GM18505 (cell line): Measurements from ENCODE around the gene MTHFS.
A peak's percentile ranks its signal among the peaks of the same experiment; 100 is the strongest.
"Not testable (repeated sequence)": the region's sequence is repeated elsewhere in the genome, so short reads cannot be mapped to it uniquely, and the experiment has no call there.

Experiments
- ATAC-seq: cut with Tn5 transposase; IDR thresholded peaks from one replicate; pipeline ENCODE4 v1.9.1; 2021; ENCODE audit not compliant: unreplicated experiment
- POLR2A ChIP-seq: IDR thresholded peaks from 4 replicates; pipeline ENCODE4 v1.6.1; 2011; ENCODE audit warnings: borderline replicate concordance; ENCODE audit not compliant: insufficient read depth, insufficient read length; ENCODE audit errors: extremely low read depth

The MTHFS gene

GRCh38 chr15:79896634-79897379 lies at the start of gene MTHFS:
Gene MTHFS, minus strand, starts transcription at chr15:79897014. Its CDS starts 26 bp downstream, at chr15:79896988.
- peak; percentile 92 for TF ChIP-seq POLR2A
- ATAC-seq: peak; percentile 68

DNA sequence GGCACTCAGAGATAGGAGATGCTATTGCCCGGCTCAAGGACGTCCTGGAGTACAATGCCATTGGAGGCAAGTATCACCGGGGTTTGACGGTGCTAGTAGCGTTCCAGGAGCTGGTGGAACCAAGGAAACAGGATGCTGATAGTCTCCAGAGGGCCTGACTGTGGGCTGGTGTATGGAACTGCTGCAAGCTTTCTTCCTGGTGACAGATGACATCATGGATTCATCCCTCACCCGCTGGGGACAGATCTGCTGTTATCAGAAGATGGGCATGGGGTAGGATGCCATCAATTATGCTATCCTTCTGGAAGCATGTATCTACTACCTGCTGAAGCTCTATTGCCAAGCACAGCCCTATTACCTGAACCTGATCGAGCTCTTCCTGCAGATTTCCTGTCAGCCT lies 47.8 kb upstream of the MTHFS start:
- ATAC-seq: no peak
- no peak for TF ChIP-seq POLR2A

- TF ChIP-seq POLR2A: no peak
- no peak for ATAC-seq
These were observed 47.0 kb upstream of the MTHFS start for GRCh38 chr15:79943820-79944219.

GRCh38 chr15:79942741-79943481 lies 46.1 kb upstream of the MTHFS start:
- TF ChIP-seq POLR2A: no peak
- no peak for ATAC-seq

DNA sequence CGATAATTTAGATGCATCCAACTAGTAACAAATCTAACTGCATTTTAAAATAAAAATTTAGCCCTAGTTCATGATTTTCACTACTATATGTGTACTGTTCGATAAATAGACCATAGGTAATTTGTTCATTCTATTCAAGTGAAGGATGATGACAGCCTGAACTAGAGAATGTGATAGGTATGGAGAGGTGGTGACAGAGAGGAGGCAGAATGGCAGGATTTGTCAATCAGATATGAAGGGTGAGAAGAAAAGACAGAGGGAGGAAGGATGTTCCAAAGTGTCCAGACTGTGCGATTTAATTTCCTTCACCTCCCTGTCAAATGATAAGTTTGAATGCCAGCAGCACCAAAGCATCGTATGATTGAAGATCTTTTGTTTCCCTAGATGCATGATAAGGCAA lies 42.6 kb upstream of the MTHFS start:
- no peak for TF ChIP-seq POLR2A
- ATAC-seq: no peak

DNA sequence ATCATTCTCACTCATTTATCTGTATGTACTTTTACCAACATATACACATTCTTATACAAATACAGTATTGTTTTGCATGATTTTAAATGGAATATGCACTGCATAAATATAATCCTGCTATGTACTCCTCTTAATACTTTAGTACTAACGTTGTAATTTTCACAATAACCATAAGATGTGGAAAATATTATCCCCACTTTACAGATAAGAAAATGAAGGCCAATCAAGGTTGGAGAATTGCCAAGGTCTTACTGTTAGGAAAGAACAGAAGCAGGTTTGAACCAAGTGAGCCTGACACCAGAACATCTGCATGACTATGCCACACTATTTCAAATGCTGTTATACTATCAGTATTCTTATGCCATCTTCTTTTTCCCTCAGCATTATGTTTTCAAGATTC lies 41.3 kb upstream of the MTHFS start:
- TF ChIP-seq POLR2A: no peak
- no peak for ATAC-seq

DNA sequence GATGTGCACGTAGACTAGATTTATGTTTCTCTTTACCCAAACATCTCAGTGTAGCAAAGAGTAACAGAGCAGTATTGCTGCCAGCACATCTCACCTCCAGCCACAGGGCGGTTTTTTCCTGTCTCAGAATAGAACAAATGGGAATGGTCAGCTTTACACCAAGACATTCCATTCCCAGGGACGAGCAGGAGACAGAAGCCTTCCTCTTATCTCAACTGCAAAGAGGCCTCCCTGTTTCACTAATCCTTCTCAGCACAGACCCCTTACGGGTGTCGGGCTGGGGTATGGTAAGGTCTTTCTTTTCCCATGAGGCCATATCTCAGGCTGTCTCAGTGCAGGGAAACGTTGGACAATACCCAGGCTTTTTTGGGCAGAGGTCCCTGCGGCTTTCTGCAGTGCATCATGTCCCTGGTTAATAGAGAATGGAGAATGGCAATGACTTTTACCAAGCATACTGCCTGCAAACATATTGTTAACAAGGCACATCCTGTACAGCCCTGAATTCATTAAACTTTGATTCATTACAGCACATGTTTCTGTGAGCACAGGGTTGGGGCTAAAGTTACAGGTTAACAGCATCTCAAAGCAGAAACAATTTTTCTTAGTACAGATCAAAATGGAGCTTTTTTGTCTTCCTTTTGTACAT lies 38.9 kb upstream of the MTHFS start:
- ATAC-seq: not testable (repeated sequence)

DNA sequence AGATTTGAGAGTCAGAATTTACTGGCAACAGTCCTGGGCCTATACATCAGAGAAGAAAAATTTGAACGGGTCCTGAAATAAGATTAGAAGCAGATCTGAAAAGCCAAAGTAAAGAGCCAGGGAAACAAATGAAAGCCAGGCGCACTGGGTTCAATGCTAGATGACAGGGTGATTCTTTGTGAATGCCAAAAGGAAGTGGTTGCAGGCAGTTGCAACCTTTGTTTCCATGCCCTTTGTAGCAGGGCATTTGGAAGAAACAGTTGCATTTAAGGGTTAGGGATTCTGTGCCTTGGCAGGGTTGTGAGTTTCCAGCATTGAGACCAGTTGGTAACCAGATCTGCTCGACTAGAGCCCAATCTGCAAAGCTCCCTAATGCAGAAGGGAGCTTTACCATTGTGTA lies 36.4 kb upstream of the MTHFS start:
- TF ChIP-seq POLR2A: no peak
- ATAC-seq: no peak

DNA sequence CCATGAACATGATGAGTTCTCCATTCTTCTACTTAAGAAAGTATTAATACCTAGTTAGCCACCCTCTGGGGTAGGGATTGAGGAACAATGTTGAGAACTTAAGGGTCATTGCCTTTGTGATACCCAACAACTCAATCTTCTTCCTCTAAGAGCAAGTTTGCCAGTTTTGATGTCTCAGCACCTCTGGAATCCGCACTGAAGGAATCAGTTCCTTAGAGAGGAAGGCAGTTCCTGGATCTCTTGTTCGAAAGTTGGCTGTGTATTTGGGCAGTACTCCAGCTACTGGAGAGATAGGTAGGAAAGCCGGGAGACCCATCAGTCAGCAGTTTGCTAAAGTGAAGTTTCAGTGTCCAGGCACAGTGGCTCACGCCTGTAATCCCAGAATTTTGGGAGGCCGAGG lies 35.6 kb upstream of the MTHFS start:
- ATAC-seq: no peak
- no peak for TF ChIP-seq POLR2A

GRCh38 chr15:79930516-79930915 lies 33.7 kb upstream of the MTHFS start:
- no peak for TF ChIP-seq POLR2A
- ATAC-seq: no peak

DNA sequence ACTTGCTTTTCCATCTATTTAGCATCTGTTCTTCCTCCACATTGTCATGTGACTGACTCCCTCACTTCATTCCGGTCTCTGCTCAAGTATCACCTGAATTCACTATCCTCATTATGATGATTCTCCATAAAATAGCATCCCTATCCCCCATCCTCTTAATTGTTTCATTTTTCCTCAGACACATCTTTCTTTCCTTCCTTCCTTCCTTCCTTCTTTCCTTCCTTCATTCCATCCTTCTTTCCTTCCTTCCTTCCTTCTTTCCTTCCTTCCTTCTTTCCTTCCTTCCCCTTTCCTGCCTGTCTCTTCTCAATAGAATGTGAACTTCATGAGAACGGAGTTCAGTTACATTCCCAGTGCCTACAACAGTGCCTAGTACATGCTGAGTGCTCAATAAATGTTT lies 32.6 kb upstream of the MTHFS start:
- ATAC-seq: no peak

GRCh38 chr15:79926116-79926515 lies 29.3 kb upstream of the MTHFS start:
- ATAC-seq: not testable (repeated sequence)

More for the DNA sequence above, 32.6 kb upstream of the MTHFS start:
- no peak for TF ChIP-seq POLR2A

- no peak for TF ChIP-seq POLR2A
- ATAC-seq: no peak
These were observed 27.6 kb upstream of the MTHFS start for GRCh38 chr15:79924379-79924778.
